SH-SY5Y (cell line): ENCODE results near the gene TRIM38.

ENCODE experiments used
- GATA2 ChIP-seq: IDR thresholded peaks from 2 replicates; pipeline ENCODE4 v1.6.1; 2011; ENCODE audit warnings: mild to moderate bottlenecking, low read depth, low read length
- GATA3 ChIP-seq: IDR thresholded peaks from 2 replicates; pipeline ENCODE4 v1.6.1; 2011; ENCODE audit warnings: low read depth, mild to moderate bottlenecking, low read length, moderate library complexity

DNA sequence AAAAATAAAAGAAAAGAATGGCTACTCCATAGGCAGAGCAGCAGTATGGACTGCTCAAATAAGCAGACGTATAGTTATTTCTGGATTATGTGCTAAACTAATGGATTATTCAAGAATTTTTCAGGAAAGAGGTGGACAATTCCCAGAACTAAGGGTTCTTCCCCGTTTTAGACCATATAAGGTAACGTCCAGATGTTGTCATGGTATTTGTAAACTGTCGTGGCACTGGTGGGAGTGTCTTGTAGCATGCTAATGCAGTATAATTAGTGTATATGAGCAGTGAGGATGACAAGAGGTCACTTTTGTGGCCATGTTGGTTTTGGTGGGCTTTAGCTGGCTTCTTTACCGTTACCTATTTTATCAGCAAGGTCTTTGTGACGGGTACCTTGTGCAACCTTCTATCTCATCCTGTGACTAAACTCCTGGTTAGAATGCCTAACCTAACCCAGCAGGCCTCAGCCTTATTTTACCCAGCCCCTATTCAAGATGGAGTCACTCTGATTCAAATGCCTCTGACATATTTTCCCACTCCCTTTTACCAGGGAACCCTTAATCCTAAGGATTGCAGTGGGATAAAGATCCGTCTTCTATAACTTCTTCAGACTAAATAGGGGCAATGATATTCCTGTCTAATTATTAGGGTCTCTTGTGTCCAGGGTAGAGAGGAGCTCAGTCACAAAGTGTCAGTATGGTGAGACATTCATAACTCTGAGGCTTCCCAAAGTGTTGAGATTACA lies 11.1 kb upstream of the TRIM38 start:
- TF ChIP-seq GATA3 (no peak), GATA2 (no peak)
